H9 (cell line): Measurements from ENCODE around the gene DHX38. TPM values are rescaled to one million over a fixed set of nuclear protein-coding genes. Genes with fewer than 3 reads are reported as not detected.

Source experiments
- DNase-seq: peaks from one replicate; pipeline ENCODE4 v3.0.0-alpha.2; 2017
- H2AFZ ChIP-seq: one replicate; pipeline ENCODE4 v1.6.1; 2013; ENCODE audit warnings: mild to moderate bottlenecking, low read length, control low read depth, moderate library complexity
- H2AK5ac ChIP-seq: 2 replicates; pipeline ENCODE4 v1.6.1; 2013; ENCODE audit warnings: low read length, control low read depth, mixed read lengths; ENCODE audit not compliant: insufficient read length
- H2BK120ac ChIP-seq: one replicate; pipeline ENCODE4 v1.6.1; 2013; ENCODE audit warnings: low read depth, mild to moderate bottlenecking, low read length, control low read depth, inconsistent platforms; ENCODE audit not compliant: poor library complexity, severe bottlenecking
- H2BK12ac ChIP-seq: 2 replicates; pipeline ENCODE4 v1.6.1; 2013; ENCODE audit warnings: low read length, control low read depth, mixed read lengths, low read depth; ENCODE audit not compliant: insufficient read length
- H2BK15ac ChIP-seq: 2 replicates; pipeline ENCODE4 v1.6.1; 2013; ENCODE audit warnings: low read depth, low read length, control low read depth
- H2BK20ac ChIP-seq: one replicate; pipeline ENCODE4 v1.6.1; 2013; ENCODE audit warnings: low read depth, mild to moderate bottlenecking, low read length, control low read depth, inconsistent platforms; ENCODE audit not compliant: poor library complexity, severe bottlenecking
- H2BK5ac ChIP-seq: 2 replicates; pipeline ENCODE4 v1.6.1; 2013; ENCODE audit warnings: low read length, control low read depth, mixed read lengths; ENCODE audit not compliant: insufficient read length
- H3K14ac ChIP-seq: 2 replicates; pipeline ENCODE4 v1.6.1; 2013; ENCODE audit warnings: low read length, control low read depth; ENCODE audit not compliant: insufficient read depth
- H3K18ac ChIP-seq: 2 replicates; pipeline ENCODE4 v1.6.1; 2013; ENCODE audit warnings: low read depth, mild to moderate bottlenecking, mixed read lengths, low read length, control low read depth; ENCODE audit not compliant: insufficient read length
- H3K23ac ChIP-seq: 2 replicates; pipeline ENCODE4 v1.6.1; 2013; ENCODE audit warnings: low read length, control low read depth, mixed read lengths, low read depth; ENCODE audit not compliant: insufficient read length
- H3K23me2 ChIP-seq: 2 replicates; pipeline ENCODE4 v1.6.1; 2013; ENCODE audit warnings: low read depth, mild to moderate bottlenecking, mixed read lengths, low read length, control low read depth; ENCODE audit not compliant: insufficient read length, poor library complexity, severe bottlenecking
- H3K27ac ChIP-seq: 2 replicates; pipeline ENCODE4 v1.5.1; 2013; ENCODE audit warnings: low read length, control low read depth, mixed read lengths, low read depth; ENCODE audit not compliant: insufficient read length
- H3K27me3 ChIP-seq: 2 replicates; pipeline ENCODE4 v1.6.1; 2013; ENCODE audit warnings: low read length, control low read depth, inconsistent platforms; ENCODE audit not compliant: insufficient read depth
- H3K4ac ChIP-seq: 2 replicates; pipeline ENCODE4 v1.6.1; 2013; ENCODE audit warnings: low read depth, mild to moderate bottlenecking, control low read depth, inconsistent platforms, low read length, moderate library complexity
- H3K4me1 ChIP-seq: 2 replicates; pipeline ENCODE4 v1.6.1; 2013; ENCODE audit warnings: low read length, control low read depth, inconsistent platforms; ENCODE audit not compliant: insufficient read depth
- H3K4me2 ChIP-seq: 2 replicates; pipeline ENCODE4 v1.6.1; 2013; ENCODE audit warnings: low read length, control low read depth, mixed read lengths; ENCODE audit not compliant: insufficient read length, insufficient read depth
- H3K56ac ChIP-seq: 2 replicates; pipeline ENCODE4 v1.6.1; 2013; ENCODE audit warnings: low read depth, mild to moderate bottlenecking, mixed read lengths, low read length, control low read depth; ENCODE audit not compliant: insufficient read length
- H3K79me1 ChIP-seq: 2 replicates; pipeline ENCODE4 v1.6.1; 2013; ENCODE audit warnings: low read depth, mild to moderate bottlenecking, moderate library complexity, low read length, control low read depth, inconsistent platforms; ENCODE audit not compliant: insufficient read depth, poor library complexity, severe bottlenecking
- H3K79me2 ChIP-seq: 2 replicates; pipeline ENCODE4 v1.6.1; 2013; ENCODE audit warnings: low read length, control low read depth, inconsistent platforms; ENCODE audit not compliant: insufficient read depth
- H3K9ac ChIP-seq: 2 replicates; pipeline ENCODE4 v1.6.1; 2013; ENCODE audit warnings: low read length, control low read depth, mixed read lengths; ENCODE audit not compliant: insufficient read length; ENCODE audit errors: extremely low read depth
- H3K9me3 ChIP-seq: one replicate; pipeline ENCODE4 v1.6.1; 2013; ENCODE audit warnings: low read depth, low read length, inconsistent platforms; ENCODE audit not compliant: control insufficient read depth
- H3T11ph ChIP-seq: one replicate; pipeline ENCODE4 v1.6.1; 2013; ENCODE audit warnings: mild to moderate bottlenecking, low read length, control low read depth, inconsistent platforms
- H4K20me1 ChIP-seq: one replicate; pipeline ENCODE4 v1.6.1; 2013; ENCODE audit not compliant: control insufficient read depth, insufficient read length, insufficient read depth
- H4K5ac ChIP-seq: 2 replicates; pipeline ENCODE4 v1.6.1; 2013; ENCODE audit warnings: low read depth, mild to moderate bottlenecking, mixed read lengths, low read length, control low read depth; ENCODE audit not compliant: insufficient read length
- H4K8ac ChIP-seq: replicated peaks from 2 replicates; pipeline ENCODE4 v1.6.1; 2013; ENCODE audit warnings: low read length, control low read depth, mixed read lengths, low read depth; ENCODE audit not compliant: insufficient read length
- H4K91ac ChIP-seq: 2 replicates; pipeline ENCODE4 v1.6.1; 2013; ENCODE audit warnings: low read depth, mild to moderate bottlenecking, moderate library complexity, mixed read lengths, low read length, control low read depth; ENCODE audit not compliant: insufficient read length
- H3K27ac Mint-ChIP-seq, 3 experiments: 2 replicates in 2 of 3; 3 replicates in 1 of 3; pipeline ENCODE4 v1.8.0; 2020 to 2021; ENCODE audit warnings: mixed read lengths in 3 of 3, mild to moderate bottlenecking in 1 of 3, moderate library complexity in 1 of 3
- H3K27me3 Mint-ChIP-seq: 2 replicates; pipeline ENCODE4 v1.8.0; 2021; ENCODE audit warnings: low read depth, mild to moderate bottlenecking, moderate library complexity, mixed read lengths
- H3K36me3 Mint-ChIP-seq, 3 experiments: 2 replicates in 2 of 3; 3 replicates in 1 of 3; pipeline ENCODE4 v1.8.0; 2020 to 2021; ENCODE audit warnings: low read depth in 3 of 3, mixed read lengths in 3 of 3; ENCODE audit not compliant: insufficient read depth in 1 of 3
- H3K4me1 Mint-ChIP-seq, 2 experiments: 2 replicates each; pipeline ENCODE4 v1.8.0; 2020; ENCODE audit warnings: mixed read lengths in 2 of 2
- H3K4me3 Mint-ChIP-seq, 2 experiments: 2 replicates in 1 of 2; 3 replicates in 1 of 2; pipeline ENCODE4 v1.8.0; 2020 to 2021; ENCODE audit warnings: mild to moderate bottlenecking in 2 of 2, mixed read lengths in 2 of 2, moderate library complexity in 1 of 2
- H3K9me3 Mint-ChIP-seq, 2 experiments: 2 replicates in 1 of 2; 3 replicates in 1 of 2; pipeline ENCODE4 v1.8.0; 2020; ENCODE audit warnings: mild to moderate bottlenecking in 2 of 2, mixed read lengths in 2 of 2, moderate library complexity in 1 of 2
- WGBS: extraction: QIAGEN DNeasy Blood & Tissue Kit; methylation state at CpG from one replicate; pipeline ENCODE4 v1.1.7; 2013; ENCODE audit warnings: missing lambda C conversion rate, low lambda C conversion rate, mixed read lengths; ENCODE audit not compliant: insufficient read length; ENCODE audit errors: extremely low coverage; 5-methylcytosine and 5-hydroxymethylcytosine counted together
- total RNA-seq: library from RNA; stranded (reverse); gene quantifications from 2 replicates; pipeline ENCODE4 v1.2.1, GENCODE V29; 2021
- TF ChIP-seq, protein P1 (sequence below): fragments of 200-600 bp; sonication (generic); conservative IDR thresholded peaks from 3 replicates; pipeline ENCODE4 v1.8.0; 2021; ENCODE audit warnings: antibody characterized with exemption, mild to moderate bottlenecking

The DHX38 gene
- total RNA-seq, 1 experiment from 2014 or later: 60.5 TPM

DNA sequence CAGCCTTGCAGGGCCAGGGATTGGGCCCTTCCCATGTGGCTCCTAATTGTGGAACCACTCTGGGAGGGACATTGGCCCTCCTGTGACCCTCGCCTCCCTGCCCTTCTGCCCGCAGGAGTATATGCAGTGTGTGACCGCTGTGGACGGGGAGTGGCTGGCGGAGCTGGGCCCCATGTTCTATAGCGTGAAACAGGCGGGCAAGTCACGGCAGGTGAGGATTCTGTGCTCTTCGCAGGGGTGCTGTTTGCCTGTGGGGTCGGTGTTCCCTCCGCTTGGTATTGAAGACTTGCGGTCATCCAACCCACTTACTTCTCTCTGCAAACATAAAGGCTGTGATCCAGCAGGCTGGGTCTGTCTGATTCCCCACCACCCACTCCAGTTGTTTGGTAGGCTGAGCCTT, 15.7 kb downstream of the DHX38 start:
- Histone ChIP-seq H4K91ac (no peak overlapping the region), H3K9me3 (no peaks in the 10 kb centered on the region), H3K27ac (no peak overlapping the region), H3K18ac (no peak overlapping the region), H2BK20ac (no peak overlapping the region), H3K4ac (no peak overlapping the region), H2AFZ (no peak overlapping the region), H2BK15ac (no peak overlapping the region), H4K5ac (no peak overlapping the region), H2BK5ac (no peak overlapping the region), H3K56ac (no peak overlapping the region), H4K8ac (no peak overlapping the region), H3K9ac (no peak overlapping the region), H3K27me3 (no peaks in the 10 kb centered on the region), H3K4me2 (no peak overlapping the region), H4K20me1 (no peaks in the 10 kb centered on the region), H3K14ac (no peak overlapping the region), H3K23ac (no peak overlapping the region), H2BK120ac (no peak overlapping the region), H3K4me1 (no peaks in the 10 kb centered on the region), H3K79me2 (no peaks in the 10 kb centered on the region), H2AK5ac (no peak overlapping the region), H3T11ph (no peak overlapping the region), H3K79me1 (no peaks in the 10 kb centered on the region), H2BK12ac (no peak overlapping the region), H3K23me2 (no peaks in the 10 kb centered on the region)
- Mint-ChIP-seq H3K27ac (no peak overlapping the region), H3K4me1 (no peaks in the 10 kb centered on the region), H3K4me3 (no peak overlapping the region), H3K36me3 (peaks cover 37 to 83% (median 82%) of the 10 kb centered on the region in 3 experiments), H3K27me3 (no peaks in the 10 kb centered on the region), H3K9me3 (no peaks in the 10 kb centered on the region)
- WGBS: no CpG with 5 or more reads among the region's 12 CpGs
- DNase-seq: no peak
- TF ChIP-seq, protein P1, sequence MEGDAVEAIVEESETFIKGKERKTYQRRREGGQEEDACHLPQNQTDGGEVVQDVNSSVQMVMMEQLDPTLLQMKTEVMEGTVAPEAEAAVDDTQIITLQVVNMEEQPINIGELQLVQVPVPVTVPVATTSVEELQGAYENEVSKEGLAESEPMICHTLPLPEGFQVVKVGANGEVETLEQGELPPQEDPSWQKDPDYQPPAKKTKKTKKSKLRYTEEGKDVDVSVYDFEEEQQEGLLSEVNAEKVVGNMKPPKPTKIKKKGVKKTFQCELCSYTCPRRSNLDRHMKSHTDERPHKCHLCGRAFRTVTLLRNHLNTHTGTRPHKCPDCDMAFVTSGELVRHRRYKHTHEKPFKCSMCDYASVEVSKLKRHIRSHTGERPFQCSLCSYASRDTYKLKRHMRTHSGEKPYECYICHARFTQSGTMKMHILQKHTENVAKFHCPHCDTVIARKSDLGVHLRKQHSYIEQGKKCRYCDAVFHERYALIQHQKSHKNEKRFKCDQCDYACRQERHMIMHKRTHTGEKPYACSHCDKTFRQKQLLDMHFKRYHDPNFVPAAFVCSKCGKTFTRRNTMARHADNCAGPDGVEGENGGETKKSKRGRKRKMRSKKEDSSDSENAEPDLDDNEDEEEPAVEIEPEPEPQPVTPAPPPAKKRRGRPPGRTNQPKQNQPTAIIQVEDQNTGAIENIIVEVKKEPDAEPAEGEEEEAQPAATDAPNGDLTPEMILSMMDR: no peak
